ENCODE measurements around the gene ZNF24.
A peak's percentile ranks its signal among the peaks of the same experiment; 100 is the strongest.

The ZNF24 gene

GRCh38 chr18:35343936-35344735 lies at the start of gene ZNF24:
Gene ZNF24 (minus strand): TSS chr18:35344420. CDS start chr18:35340650, 3,770 bp downstream.
- DNase-seq (ENCODE audit: low read depth in 2 of 2) = peak; percentile 87 to 91

GRCh38 chr18:35393716-35394115 lies 49.5 kb upstream of the ZNF24 start:
- no peak for DNase-seq (ENCODE audit: low read depth in 2 of 2)

- no peak for DNase-seq (ENCODE audit: low read depth in 2 of 2)
Measured at GRCh38 chr18:35392375-35392774, 48.2 kb upstream of the ZNF24 start.

GRCh38 chr18:35390951-35391700 lies 46.9 kb upstream of the ZNF24 start:
- DNase-seq (ENCODE audit: low read depth in 2 of 2) = no peak

- no peak for DNase-seq (ENCODE audit: low read depth in 2 of 2)
Measured at GRCh38 chr18:35389095-35389618, 44.9 kb upstream of the ZNF24 start.

- DNase-seq (ENCODE audit: low read depth in 2 of 2) = no peak
Measured at GRCh38 chr18:35387152-35387571, 42.9 kb upstream of the ZNF24 start.

GRCh38 chr18:35386600-35387100 lies 42.4 kb upstream of the ZNF24 start:
- peak; percentile 33 to 54 for DNase-seq (ENCODE audit: low read depth in 2 of 2)

GRCh38 chr18:35383136-35383535 lies 38.9 kb upstream of the ZNF24 start:
- DNase-seq (ENCODE audit: low read depth in 2 of 2) = no peak

GRCh38 chr18:35379421-35379820 lies 35.2 kb upstream of the ZNF24 start:
- no peak for DNase-seq (ENCODE audit: low read depth in 2 of 2)

GRCh38 chr18:35378574-35378896 lies 34.3 kb upstream of the ZNF24 start:
- DNase-seq (ENCODE audit: low read depth in 2 of 2) = no peak

GRCh38 chr18:35377875-35378573 lies 33.8 kb upstream of the ZNF24 start:
- no peak for DNase-seq (ENCODE audit: low read depth in 2 of 2)

GRCh38 chr18:35376742-35377695 lies 32.8 kb upstream of the ZNF24 start, which contains the start of gene ZNF396:
Gene ZNF396 (minus strand): TSS chr18:35377337. CDS start chr18:35374292, 3,045 bp downstream.
- peak; percentile 50 to 57 for DNase-seq (ENCODE audit: low read depth in 2 of 2)

GRCh38 chr18:35376393-35376741 lies 32.1 kb upstream of the ZNF24 start:
- no peak for DNase-seq (ENCODE audit: low read depth in 2 of 2)

- no peak for DNase-seq (ENCODE audit: low read depth in 2 of 2)
Measured at GRCh38 chr18:35374708-35375107, 30.5 kb upstream of the ZNF24 start.

- no peak for DNase-seq (ENCODE audit: low read depth in 2 of 2)
Measured at GRCh38 chr18:35371412-35372195, 27.4 kb upstream of the ZNF24 start.

- DNase-seq (ENCODE audit: low read depth in 2 of 2) = no peak
Measured at GRCh38 chr18:35369126-35369525, 24.9 kb upstream of the ZNF24 start.

- no peak for DNase-seq (ENCODE audit: low read depth in 2 of 2)
Measured at GRCh38 chr18:35368595-35368994, 24.4 kb upstream of the ZNF24 start.

- no peak for DNase-seq (ENCODE audit: low read depth in 2 of 2)
Measured at GRCh38 chr18:35362531-35362930, 18.3 kb upstream of the ZNF24 start.

- no peak for DNase-seq (ENCODE audit: low read depth in 2 of 2)
Measured at GRCh38 chr18:35361570-35362321, 17.5 kb upstream of the ZNF24 start.

All from stimulated activated CD4-positive, alpha-beta T cell treated with anti-CD3 and anti-CD28 coated beads, Interleukin-4, amount 100 ng/mL, for 48 hours (primary cell).